ENCODE data around the gene RAPGEF4. TPM values are rescaled to one million over a fixed set of nuclear protein-coding genes. Genes with fewer than 3 reads are reported as not detected.

Gene RAPGEF4
- total and polyA plus RNA-seq, 2 of the 8 experiments (the other 6 are each of a cell fraction or from before 2014, with no cell fraction given) = 1.2 to 2.6 TPM

DNA sequence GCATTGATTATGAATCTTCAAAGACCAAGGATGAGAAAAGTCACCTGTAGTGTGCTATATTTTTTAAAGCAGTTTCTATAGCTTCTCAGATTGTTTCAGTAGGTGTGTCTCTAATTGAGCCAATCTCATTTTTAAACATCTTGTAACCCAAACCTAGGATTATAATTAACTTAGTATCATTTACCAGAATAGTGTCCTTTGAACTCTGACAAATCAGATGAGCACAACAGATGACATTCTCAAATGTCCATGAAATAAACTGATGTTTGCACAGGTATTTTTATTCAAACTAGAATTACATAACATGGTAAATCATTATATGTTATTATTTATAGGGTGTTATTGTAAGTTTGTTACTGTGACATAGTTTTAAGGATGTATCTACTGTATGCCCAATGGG is 213.9 kb downstream of the RAPGEF4 start (continued):
- no peak for TF ChIP-seq EP300 (IDR thresholded peaks at IDR 0.05; ENCODE audit: borderline replicate concordance in 1 of 2, low read depth in 2 of 2, low read length in 2 of 2)
- no peak for TF ChIP-seq POLR2AphosphoS5 (IDR thresholded peaks at IDR 0.05; ENCODE audit: low read depth, low read length)
- TF ChIP-seq TAF1 (IDR thresholded peaks at IDR 0.05; ENCODE audit: low read depth, low read length) = no peak
- TF ChIP-seq CEBPB (IDR thresholded peaks at IDR 0.05; ENCODE audit: low read depth, low read length) = no peak
- TF ChIP-seq SIN3A (conservative IDR thresholded peaks at IDR 0.05 in 1 of 2, IDR thresholded peaks at IDR 0.05 in 1 of 2; ENCODE audit: low read depth in 1 of 2, low read length in 2 of 2) = no peak

All from H1 (cell line).